ENCODE data around the gene FZD1.

DNA sequence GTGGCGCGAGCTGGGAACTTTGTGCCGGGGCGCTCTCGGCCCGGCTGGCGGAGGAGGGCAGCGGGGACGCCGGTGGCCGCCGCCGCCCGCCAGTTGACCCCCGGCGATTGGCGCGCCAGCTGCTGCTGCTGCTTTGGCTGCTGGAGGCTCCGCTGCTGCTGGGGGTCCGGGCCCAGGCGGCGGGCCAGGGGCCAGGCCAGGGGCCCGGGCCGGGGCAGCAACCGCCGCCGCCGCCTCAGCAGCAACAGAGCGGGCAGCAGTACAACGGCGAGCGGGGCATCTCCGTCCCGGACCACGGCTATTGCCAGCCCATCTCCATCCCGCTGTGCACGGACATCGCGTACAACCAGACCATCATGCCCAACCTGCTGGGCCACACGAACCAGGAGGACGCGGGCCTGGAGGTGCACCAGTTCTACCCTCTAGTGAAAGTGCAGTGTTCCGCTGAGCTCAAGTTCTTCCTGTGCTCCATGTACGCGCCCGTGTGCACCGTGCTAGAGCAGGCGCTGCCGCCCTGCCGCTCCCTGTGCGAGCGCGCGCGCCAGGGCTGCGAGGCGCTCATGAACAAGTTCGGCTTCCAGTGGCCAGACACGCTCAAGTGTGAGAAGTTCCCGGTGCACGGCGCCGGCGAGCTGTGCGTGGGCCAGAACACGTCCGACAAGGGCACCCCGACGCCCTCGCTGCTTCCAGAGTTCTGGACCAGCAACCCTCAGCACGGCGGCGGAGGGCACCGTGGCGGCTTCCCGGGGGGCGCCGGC is 870 bp downstream of the FZD1 start:
- TF ChIP-seq, protein P1, sequence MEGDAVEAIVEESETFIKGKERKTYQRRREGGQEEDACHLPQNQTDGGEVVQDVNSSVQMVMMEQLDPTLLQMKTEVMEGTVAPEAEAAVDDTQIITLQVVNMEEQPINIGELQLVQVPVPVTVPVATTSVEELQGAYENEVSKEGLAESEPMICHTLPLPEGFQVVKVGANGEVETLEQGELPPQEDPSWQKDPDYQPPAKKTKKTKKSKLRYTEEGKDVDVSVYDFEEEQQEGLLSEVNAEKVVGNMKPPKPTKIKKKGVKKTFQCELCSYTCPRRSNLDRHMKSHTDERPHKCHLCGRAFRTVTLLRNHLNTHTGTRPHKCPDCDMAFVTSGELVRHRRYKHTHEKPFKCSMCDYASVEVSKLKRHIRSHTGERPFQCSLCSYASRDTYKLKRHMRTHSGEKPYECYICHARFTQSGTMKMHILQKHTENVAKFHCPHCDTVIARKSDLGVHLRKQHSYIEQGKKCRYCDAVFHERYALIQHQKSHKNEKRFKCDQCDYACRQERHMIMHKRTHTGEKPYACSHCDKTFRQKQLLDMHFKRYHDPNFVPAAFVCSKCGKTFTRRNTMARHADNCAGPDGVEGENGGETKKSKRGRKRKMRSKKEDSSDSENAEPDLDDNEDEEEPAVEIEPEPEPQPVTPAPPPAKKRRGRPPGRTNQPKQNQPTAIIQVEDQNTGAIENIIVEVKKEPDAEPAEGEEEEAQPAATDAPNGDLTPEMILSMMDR (conservative IDR thresholded peaks at IDR 0.05): no peak
- no peak for TF ChIP-seq EZH2 (IDR thresholded peaks at IDR 0.05; ENCODE audit: low read depth)

Measured in PC-9 (cell line).